Stimulated activated CD8-positive, alpha-beta memory T cell treated with anti-CD3 and anti-CD28 coated beads, Interleukin-12 subunit alpha, Interleukin-12 subunit beta, amount 100 ng/mL, for 1 hour (primary cell): Measurements from ENCODE around the gene TAF6L.
A peak's percentile ranks its signal among the peaks of the same experiment; 100 is the strongest.
"Not testable (repeated sequence)": the region's sequence is repeated elsewhere in the genome, so short reads cannot be mapped to it uniquely, and the experiment has no call there.

Experiments
- DNase-seq: peaks from one replicate; pipeline ENCODE4 v3.0.0-alpha.2; 2020; ENCODE audit warnings: low read depth

Gene TAF6L, protein sequence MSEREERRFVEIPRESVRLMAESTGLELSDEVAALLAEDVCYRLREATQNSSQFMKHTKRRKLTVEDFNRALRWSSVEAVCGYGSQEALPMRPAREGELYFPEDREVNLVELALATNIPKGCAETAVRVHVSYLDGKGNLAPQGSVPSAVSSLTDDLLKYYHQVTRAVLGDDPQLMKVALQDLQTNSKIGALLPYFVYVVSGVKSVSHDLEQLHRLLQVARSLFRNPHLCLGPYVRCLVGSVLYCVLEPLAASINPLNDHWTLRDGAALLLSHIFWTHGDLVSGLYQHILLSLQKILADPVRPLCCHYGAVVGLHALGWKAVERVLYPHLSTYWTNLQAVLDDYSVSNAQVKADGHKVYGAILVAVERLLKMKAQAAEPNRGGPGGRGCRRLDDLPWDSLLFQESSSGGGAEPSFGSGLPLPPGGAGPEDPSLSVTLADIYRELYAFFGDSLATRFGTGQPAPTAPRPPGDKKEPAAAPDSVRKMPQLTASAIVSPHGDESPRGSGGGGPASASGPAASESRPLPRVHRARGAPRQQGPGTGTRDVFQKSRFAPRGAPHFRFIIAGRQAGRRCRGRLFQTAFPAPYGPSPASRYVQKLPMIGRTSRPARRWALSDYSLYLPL

DNA sequence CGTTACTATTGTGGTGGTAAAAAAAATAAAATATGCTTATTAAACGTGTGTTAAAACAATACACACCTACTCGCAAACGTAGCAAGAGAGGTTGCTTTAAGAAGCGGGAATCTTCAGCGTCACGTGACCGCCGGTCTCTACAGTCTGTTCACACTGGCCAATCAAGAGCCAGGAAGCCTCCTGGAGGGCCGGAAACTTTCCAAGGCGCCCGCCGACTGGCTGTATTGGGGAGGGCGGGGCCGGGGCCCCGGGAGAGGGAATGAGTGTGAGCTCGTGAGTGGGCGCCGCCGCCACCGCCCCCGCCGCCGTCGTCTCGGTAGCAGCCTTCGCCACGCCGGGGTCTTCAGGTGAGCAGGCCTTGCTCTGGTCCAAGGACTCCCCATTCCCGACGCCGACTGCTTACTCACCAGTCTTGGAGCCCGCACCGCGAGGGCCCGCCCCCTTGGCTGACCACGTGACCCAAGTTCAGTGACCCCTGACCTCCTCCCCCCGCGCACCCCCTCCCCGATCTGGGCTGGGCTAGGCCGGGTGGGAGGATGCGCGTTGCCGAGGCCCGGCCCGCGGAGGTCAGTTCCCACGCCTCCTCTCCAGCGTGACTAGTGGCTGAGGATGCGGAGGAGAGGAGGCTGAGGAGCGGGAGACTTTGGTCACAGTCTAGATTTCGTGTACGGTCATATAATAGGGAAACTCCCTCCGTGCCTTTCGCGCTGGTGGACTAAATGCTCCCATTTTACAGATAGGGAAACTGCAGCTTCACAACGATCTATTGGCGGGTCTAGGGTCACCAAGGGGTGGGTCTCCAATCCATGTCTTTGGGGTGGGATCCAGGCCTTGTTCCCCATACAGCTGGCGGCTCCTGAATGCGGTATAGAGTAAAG, at the start of gene TAF6L:
TAF6L (plus strand) TSS at position 253 of the 878 bp plus-strand sequence. CDS start 4,388 bp downstream, outside the sequence.
- DNase-seq, result peak; percentile 79

DNA sequence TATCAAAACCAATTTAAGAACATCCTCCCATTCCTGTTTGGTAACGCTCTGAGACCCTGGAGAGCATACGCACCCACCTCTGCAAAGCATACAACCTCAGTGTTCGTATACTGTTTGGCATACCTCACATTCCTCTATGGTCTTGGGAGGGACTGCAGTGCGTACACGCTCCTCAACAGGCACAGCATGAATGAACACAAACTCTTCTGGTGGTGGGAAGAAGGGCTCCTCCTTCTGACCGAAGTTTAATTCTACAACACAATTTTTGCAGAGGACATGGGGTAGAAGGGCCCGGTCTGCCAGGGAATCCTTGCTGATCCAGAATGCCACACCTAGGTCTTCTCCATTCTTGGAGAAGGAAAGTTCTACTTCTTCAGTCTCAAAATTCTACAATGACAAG, 49.2 kb upstream of the TAF6L start:
- no peak for DNase-seq

DNA sequence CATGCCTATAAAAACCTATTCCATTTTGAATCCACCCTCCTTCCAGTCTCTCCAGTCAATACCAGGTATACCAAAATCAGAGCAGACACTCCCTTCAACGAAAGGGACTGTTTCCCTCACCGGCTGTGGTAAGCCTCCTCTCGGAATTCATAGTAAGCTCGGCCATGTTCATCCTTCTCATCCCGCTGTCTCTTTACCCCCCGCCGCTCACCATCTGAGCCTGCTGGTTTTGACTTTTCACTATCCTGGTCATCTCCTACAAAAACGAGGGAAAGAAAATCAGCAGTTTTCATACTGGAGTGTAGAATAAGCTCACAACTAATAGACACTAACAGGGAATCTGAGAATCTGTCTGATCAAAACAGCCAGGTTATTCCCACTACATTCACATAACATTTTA, 47.0 kb upstream of the TAF6L start:
- no peak for DNase-seq

DNA sequence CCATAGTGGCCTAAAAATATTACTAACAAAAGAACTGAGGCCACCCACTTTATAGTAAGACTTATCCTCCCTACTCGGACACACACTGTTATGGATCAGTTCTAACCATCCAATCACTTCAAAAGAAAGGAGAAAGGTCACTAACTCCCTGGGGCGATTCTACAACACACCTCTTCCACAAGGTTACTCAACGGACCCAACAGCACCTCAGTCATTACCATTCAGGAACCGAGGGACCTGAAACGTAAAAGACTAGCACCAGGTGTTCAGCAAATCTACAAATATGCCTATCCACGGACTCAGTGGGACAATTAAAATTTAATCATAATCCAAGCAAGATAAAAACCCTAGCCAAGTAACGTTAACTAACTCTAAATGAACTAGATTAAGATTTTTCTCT, 45.5 kb upstream of the TAF6L start:
- no peak for DNase-seq

DNA sequence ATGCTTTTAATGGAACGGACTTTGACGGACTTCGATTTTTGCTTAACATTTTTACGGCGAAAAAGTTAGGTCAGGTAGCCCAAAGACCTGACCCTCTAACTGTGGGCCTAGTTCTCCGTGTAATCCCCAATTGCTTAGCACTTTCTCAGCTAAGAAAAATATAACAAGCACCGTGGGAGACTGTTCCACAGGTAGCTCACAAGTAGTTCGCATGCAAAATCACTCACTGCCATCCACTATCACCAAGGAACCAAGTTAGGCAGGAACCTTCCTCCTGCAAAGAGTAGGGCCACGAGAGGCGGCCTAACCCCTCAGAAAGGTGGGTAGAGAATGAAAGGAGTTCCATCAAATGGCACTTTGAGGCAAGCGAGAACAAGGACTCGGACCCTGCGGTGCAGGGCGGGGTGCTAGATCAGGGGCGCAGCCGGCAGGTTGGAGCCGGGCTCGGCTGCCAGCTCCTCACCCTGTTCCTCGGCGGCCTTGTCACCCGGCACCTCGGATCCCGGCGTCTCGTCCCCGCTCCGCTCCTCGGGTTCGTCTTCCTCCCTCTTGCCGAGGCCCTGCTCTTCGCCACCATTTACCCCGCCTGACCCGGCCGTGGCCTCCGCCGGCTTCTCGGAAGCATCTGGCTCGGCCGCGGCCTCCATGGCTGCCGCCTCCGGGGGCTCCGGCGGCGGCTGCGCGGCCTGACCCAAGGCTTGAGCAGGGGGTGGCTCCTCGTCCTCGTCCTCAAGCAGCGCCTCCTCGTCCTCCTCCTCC, 44.9 kb upstream of the TAF6L start:
- no peak for DNase-seq

DNA sequence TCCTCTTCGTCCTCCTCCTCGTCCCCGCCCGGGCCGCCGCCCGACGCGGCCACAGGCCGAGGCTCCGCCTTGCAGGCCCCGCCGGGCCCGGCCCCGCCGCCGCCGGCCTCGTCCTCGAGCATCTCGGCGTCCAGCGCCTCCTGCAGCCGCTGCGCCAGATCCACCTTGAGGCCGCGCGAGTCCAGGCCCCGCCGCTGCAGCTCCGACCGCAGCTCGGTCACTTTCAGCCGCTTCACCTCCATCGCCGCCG, 44.4 kb upstream of the TAF6L start:
- no peak for DNase-seq

DNA sequence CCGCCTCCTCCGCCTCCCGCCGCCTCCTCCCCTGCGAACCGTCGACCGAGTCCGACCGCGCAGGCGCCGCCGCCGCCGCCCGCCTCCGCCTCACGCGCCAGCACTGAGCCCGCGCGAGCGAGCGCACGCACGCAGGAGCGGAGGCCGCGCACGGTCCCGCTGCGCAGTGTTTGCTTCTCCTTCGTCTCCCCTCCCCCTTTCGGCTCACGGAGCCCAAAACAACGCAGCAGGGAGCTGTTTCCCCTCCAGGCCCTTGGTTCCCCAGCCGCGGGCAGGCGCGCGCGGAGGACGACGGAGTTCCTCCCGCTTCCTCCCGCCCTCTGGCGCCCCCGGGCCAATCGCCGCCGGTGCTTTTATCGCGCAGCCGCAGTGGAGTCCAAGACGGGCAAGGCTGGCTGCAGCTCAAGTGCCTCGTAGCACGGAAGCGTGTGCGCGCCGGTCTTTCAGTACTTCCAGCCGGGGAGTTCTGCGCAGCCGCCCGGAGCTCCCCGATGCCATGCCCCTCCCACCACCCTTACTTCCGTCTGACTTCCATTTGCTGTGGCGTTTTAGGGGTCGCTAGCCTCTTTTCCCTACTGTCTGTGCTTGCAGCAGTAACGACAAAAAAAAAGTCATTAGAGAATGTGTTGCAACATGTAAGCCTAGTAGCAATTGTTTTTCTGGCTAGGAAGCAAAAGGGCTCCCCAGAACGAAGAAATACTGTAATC, 43.9 kb upstream of the TAF6L start, which contains the start of gene HNRNPUL2:
HNRNPUL2 (minus strand) TSS at position 293 of the 707 bp plus-strand sequence. CDS start 301 bp downstream, outside the sequence.
- peak; percentile 97 for DNase-seq

DNA sequence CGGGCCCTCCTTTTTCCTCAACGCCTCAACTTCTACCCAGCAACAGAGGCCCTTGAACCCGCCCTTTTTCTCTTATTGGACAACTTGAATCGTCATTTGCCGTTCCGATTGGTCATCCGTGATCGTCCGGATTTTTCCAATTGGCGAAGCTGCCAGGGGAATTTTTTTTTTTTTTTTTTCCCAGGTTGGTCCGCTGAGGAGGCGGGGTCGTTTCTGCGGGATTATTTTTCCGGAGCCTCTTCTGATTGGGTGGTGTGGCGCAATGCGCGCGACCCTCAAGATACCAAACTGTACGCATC, 43.4 kb upstream of the TAF6L start:
- peak; percentile 68 for DNase-seq

DNA sequence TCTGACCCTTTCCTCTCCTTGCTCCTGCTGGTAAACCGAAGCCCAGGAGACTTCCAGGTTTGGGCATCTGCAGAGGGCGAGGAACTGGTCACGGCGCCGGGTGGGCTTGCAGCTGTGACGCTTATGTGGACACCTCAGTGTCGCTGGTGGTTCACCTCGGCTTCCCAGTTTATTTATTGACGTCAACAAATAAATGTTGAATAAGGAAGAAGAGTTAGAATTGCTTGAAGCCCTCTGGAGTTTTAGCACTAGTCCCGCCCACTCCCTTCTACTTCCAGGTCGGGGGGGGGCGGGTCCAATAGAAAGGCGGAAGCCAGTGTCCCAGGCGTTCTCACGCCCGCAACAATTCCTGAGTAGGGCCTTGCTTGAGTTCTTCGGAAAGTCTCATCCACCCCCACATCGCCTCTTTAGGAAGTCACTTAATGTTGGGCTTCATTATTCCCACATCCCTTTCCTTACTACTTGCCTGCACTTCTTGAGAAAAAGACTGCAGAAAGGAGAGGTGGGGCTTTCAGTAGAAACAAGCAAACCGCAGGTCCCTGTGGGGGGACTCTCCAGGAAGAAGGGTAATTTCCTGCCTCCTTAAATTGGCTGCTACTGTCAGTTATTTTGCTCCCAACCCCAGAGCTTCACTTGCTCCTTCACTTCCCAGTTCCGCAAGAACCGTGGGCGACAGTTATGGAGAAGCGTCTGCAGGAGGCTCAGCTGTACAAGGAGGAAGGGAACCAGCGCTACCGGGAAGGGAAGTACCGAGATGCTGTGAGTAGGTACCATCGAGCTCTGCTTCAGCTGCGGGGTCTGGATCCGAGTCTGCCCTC, 42.8 kb upstream of the TAF6L start, which contains the start of gene TTC9C:
TTC9C (plus strand) TSS at position 316 of the 818 bp plus-strand sequence; CDS start at position 679, 363 bp downstream.
- DNase-seq, result peak; percentile 75

DNA sequence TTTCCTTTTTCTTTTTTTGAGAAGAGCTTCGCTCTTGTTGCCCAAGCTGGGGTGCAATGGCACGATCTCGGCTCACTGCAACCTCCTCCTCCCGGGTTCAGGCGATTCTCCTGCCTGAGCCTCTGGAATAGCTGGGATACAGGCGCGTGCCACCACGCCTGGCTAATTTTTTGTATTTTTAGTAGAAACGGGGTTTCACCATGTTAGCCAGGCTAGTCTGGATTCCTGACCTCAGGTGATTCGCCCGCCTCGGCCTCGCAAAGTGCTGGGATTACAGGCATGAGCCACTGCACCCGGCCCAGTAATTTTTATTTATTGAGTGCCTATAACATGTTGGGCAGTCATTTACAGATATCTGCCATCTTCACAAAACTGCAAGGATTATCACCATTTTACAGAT, 41.1 kb upstream of the TAF6L start:
- DNase-seq, result not testable (repeated sequence)

DNA sequence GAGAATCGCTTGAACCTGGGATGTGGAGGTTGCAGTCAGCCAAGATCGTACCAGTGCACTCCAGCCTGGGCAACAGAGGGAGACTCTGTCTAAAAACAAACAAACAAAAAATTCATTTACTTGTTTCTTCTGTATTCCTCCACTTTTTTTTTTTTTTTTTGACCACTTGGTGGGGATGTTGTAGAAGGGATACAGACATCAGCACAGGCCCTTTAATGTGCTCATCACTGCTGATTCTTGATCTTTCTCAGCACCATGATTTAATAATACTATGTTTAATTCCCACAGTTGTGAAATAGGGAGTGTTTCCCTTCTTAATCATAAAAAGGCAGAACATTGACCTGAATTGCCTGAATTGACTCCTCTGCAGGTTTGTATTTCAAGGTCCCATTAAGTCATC, 38.4 kb upstream of the TAF6L start:
- DNase-seq, result no peak

DNA sequence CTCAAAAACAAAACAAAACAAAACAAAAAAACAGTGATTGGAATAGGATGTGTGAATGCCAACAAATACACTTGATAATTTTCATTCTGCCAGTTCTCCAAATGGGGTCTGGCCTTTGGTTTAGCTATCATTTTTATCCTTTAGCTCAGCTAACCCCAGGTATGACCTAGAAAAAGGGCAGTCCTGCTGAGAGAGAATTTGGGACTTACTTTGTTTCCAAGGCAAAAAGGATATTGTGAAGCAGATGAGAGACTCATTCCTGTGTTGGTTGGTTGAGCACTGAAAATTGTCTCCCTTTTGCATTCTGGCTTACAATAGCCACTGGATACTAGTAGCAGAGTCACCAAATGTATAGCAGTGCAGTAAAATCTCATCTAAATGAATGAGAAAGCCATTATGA, 34.0 kb upstream of the TAF6L start:
- no peak for DNase-seq

DNA sequence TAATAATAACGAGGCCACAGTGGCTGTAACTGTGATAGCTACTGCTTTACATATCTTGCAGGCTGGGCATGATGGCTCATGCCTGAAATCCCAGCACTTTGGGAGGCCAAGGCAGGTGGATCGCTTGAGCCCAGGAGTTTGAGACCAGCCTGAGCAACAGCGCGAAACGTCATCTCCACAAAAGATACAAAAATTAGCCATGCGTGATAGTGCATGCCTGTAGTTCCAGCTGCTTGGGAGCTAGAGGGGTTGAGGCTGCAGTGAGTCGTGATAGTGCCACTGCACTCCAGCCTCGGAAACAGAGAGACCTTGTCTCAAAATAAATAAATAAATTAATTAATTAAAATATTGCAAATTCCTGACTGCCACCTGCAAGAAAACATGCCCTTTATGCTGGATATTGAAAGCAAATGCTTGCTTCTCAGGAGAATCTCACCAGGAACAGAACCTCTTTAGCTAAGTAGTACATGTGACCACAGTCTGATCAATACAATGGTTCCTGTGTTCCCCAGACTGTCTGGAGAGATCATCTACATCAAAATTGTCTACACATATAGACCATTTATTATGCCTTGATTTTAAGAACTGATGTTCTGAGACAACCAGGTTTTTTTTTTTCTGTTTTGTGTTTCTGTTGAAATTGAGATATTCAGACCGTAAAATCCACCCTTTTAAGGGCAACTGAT, 23.6 kb upstream of the TAF6L start:
- no peak for DNase-seq

DNA sequence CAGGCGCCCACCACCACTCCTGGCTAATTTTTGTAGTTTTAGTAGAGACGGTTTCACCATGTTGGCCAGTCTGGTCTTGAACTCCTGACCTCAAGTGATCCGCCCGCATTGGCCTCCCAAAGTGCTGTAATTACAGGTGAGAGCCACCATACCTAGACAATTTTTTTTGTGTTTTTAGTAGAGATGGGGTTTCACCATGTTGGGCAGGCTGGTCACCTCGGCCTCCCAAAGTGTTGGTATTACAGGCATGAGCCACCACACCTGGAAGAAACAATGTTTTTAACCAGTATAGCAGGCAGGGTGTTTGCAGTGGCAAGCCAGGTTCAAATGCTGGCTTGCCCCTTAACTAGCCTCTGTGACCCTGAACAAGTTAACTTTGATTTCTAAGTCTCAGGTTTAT, 21.3 kb upstream of the TAF6L start:
- DNase-seq, result not testable (repeated sequence)

DNA sequence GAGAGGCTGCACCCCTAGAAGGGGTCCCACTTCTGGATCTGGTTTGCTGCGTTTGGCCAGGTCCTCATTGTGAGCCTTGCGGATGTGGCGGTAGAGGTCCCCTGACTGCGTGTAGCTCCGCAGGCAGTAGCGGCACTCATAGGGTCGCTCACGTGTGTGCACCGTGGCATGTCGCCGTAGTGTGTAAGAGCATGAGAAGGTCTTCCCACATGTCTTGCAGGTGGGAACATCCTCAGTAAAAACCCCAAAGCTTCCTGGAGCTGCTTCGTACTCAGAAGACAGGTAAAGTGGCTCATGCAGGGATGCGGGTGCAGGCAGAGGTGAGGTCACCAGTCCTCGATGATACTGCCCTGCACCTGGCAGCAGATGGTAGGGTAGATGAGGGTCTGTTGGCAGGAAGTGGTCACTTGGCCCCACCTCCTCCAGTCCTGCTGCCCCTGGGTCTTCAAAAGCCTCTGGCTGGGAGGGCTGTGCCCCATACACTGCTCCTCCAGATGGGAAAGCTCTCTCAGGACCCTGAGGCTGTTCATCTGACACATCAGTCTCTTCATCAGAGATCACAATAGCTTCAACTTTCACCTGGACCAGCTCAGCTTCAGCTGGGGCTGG, 18.9 kb upstream of the TAF6L start:
- no peak for DNase-seq

DNA sequence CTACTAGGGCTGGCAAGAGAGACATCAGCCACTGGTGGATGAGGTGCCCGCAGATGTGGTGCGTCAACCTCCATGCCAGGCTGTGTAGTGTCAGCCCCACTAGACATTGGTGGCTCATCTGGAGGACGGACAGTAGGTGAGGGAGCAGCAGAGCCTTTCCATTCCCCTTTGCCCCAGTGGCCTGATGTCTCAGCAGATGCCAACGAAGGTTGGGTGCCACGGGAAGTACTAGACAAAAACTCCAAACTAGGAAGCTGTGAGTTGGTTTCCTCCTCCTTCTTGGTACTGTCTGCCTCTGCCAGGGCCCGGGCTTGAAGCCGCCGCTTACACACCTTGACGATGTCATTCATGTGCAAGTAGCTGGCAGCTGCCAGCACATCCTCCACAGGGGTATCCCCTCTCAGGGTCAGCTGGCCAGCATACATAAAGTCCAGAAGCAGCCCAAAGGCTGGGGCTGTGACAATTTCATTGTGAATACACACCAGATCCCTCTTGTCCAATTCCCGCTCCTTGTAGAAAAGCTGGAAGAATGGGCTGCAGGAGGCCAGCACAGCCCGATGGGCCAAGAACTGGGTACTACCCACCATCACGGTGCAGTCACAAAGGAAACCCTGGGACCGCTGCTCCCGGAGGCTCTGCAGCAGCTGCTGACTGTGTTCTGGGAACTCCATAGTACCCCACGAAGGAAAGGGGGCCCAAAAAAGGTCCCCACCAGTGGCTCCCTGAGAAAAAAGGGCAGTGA, 18.0 kb upstream of the TAF6L start:
- DNase-seq, result no peak

DNA sequence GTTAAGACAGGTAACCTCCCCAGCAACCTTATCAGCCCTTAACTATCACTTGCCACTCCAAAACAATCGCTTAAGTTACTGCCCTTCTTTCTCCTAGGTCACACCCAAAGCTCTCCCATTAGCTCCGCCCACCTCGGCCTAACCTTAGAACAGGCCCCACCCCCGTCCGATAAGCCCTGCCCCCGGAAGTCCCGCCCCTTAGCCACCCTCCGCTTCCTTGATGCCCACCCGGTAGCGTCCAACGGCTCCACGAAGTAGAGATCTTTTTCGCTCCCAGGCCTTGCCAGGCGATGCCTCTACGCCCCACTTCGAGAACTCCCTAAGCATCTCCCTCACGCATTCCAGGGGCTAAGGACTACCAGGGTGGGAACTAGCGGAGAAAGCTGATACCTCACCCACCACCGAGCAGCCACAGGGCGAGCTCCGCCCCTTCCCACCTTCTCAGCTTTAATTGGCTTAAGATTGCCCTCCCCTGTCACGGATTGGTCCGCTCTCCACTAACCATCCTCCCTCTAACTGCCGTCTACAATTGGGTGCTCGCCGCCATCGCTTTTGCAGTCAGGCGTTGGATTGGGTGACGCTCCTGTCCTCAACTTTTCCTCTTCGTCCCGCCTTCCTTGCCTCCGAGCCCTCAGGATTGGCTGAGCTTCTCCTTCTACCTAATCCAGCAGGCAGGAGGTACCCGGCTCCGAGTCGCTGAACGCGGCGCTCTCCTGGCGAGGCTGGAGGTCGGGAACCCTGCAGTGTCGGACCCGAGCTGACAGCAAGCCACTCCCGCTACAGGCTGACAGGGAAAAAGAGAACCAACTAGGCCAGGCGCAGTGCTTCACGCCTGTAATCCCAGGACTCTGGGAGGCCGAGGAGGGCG, 17.2 kb upstream of the TAF6L start, which contains the start of gene ZBTB3:
ZBTB3 (minus strand) TSS at position 425 of the 868 bp plus-strand sequence. CDS start 496 bp downstream, outside the sequence.
- DNase-seq, result peak; percentile 93
